Activated T-helper 1 cell treated with Interleukin-2 at 50 U/mL for 16 hours (primary cell): Measurements from ENCODE around the gene SCG2.
"Not testable (repeated sequence)": the region's sequence is repeated elsewhere in the genome, so short reads cannot be mapped to it uniquely, and the experiment has no call there.

ENCODE experiments used
- DNase-seq: peaks from one replicate; pipeline ENCODE4 v3.0.0-alpha.2; 2020; ENCODE audit warnings: low read depth

Gene SCG2

DNA sequence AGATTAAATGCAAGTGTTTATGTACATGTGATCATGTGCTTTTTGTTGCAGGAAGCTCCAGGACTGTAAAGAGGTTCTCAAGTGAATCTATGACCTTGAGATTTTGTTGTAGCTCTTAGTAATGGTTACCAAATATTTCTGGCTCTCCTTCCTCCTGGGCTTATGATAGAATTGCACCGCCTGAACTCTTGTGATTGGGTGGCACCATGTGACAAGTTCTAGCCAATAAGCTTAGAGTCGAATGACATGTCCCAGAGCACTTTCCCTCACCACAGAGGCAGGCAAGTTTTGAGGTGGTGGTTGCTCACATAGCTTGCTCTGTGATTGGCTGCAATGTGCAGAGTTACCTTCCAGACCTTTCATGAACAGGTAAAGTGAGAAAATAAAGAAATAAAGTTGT, 8.9 kb upstream of the SCG2 start:
- no peak for DNase-seq

DNA sequence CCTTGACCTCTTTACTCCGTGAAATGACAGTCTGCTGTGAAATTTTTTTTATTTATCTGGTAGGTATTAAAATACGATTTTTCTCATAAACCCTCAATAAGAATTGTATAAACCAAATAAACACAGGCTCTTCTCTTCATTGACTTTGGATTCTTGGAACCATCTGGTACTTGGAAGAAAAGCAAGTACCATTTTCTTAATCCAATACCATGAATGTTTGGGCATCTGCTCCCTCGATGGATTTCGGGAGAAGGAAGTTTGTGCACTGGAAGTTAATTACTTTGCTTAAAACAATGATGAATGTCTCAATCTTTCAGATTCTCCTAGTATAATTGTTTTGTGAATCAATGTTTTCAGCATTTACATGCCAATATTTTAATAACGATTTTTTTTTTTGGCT, 5.3 kb upstream of the SCG2 start:
- no peak for DNase-seq

DNA sequence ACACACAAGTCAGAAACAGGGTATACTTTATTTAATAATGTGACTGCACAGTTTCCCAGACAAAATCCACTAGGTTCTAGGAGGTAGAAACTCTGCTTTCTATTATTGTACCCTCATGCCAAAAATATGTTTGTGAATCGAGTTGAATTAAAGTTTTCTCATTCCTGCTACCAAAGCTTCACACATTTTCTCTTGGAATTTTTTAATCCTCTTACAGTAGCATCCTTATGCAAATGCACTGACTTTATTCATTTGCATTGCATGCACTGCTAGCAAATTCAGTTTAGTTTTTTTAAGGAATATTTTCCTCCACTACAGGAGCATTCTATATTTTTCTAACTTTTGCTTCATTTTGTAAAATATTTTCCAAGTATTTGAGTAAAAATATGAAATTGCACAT, 4.8 kb upstream of the SCG2 start:
- DNase-seq = no peak

DNA sequence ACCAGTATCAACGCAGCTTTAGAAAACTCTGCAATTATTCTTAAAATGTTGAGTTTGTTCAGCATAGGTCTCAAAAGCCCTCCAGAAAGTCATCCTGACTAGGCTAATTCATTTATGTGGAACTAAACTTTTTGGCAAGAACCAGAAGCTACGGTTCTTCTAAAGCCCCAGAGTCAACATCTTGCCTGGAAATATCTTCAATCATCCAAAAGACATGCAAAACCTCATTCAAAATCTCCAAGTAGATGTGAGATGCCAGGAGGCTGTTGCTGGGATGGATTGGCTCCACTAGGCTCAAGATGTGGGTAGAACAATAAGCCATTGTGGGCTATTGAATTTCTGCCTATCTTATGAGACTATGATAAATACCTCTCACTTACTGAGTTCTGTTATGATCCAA, 2.1 kb upstream of the SCG2 start:
- DNase-seq = no peak

DNA sequence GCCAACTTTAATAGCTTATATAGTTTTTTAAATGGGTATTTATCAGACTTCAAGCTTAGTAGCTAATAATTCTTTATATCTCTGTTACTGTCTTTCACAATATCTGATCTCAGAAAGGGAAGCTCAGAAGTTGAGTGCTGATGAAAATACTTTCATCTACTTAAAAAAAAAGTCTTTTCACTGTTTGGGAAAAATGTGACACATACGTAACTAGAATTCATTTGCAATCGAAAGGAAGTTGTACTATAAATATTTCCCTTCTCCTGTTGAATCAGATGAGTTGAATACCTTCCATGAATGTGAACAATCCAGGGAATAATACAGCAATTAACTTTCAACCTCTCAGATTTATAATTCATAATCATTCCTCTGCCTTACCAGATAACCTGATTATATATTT, 811 bp upstream of the SCG2 start:
- no peak for DNase-seq

DNA sequence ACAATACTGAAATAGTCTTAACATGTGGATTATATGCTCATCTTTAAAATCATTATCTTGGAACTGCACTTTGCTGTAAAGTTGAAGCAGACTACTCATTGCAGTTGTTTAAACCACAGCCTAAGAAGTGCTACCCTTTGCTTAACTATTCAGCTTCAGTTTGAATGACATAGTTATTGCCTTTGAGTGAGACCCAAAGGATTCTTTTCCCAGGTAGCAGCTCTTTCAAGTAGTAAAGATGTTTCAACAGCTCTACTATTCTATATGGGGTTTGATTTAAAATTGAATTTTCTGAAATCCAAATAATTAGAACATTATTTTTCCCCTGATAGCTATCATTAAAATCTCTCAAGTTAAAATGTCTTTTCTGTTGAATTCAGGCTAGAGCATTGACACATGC, 1.1 kb downstream of the SCG2 start:
- no peak for DNase-seq

DNA sequence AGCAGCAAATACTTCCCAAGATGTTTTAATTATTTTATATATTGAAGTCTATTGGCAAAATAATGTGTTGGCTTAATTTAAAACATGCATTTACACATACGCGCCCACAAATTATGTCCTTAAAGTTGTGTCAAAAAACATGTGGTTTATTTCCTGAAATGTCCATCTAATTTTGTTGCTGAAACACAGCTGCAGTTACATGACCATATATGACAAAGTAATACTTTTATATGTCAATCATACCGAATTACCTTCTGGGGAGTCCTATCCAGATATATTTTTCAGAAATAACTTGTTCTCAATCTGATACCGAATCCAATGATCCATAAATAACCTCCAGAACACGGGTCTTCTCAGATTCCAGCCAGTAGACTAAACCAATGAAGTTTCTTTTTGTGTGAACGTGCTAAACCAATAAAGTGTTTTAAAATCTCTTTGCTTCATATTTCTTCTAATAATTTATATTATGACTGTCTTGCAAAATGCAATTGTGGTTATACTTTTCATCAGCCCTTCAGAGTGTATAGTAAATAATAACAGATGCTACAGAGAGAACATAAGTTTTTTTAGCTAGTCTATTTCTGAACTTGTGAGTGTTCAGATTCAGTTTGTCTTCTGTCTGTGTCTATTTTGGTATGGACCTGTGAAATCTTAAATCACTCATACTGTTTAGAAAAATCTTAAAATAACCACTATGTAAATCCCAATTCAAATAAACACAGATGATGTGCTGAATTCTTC, 2.4 kb downstream of the SCG2 start:
- DNase-seq = no peak

DNA sequence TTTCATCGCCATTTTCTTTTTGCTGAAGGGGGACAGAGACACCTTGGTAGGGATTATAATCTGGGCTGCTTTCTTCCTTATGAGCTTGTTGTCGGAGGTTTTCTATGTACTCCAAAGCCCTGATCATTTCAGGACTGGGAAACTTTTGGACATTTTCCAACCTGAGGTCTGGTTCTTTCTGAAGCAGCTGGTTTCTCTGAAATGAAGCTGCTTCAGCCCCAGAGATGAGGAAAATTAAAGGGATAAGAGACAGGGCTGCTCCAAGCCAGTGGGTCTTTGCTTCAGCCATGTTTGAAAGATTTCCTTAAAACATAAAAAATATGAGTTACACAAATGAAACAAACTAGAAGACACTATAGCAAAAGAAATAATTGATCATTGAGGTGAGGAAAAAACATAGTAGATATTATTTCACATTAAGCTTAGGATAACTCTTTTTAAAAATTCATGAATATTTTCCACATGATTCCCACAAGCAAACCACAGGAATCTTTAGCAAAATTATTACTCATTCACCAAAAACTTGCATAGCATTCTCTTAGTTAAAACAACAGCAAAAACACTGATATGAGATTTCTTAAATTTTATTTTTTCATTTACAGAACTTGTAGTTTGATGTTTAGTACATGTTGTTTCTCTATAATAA, 3.0 kb downstream of the SCG2 start:
- no peak for DNase-seq

DNA sequence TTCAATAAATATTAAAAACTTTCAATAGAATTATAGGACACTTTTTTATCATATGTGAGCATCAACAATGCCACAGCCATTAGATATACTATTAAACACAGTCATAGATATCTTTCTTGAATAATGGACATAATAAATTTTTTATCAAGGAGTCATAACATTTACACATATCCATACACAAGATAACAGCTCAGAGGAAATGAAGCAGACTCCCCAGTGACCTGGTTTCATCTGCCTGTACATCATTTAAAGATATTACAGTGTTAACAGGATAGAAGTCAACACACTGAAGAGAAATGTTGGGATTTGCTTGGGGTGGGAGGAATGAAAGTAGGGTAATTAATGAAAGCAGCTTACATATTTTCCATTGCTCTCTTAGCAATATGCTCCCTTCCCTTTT, 5.1 kb downstream of the SCG2 start:
- no peak for DNase-seq

DNA sequence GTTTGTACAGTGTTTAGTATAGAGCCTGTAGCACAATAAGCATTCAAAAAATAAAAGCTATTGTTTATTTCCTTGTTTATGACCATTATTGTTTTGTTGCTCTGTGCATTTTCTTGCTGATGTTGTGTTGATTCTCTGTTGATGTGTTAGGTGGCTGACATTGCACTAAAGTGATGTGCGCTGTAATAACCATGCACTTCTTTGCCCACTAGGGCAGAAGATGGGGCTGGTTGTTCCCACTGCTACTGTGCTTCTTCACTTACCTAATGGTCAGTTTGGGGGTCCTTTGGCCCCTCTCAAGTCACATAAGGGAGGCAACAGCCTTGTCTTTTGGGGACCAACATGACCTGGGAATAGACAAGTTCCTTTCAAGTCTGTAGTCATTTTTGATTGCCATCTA, 6.0 kb downstream of the SCG2 start:
- no peak for DNase-seq

DNA sequence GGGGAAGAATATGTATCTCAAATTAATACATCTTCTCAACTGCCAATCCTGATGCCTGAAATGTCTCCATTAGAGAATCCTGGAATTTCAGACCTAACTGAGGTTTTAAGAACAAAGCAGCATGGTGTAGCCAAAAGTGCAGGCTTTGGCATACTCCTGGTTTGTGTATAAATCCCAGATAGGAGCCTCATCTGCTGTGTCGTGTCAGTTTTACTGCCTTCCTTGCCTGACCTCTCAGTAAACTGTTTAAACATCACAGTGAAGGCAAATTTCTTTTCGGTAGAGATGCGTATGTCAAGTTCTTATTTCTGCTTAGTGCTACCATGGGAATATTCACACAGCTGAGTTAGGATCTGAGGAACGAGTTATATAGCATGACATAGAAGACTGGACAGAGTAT, 7.3 kb downstream of the SCG2 start:
- DNase-seq = no peak

DNA sequence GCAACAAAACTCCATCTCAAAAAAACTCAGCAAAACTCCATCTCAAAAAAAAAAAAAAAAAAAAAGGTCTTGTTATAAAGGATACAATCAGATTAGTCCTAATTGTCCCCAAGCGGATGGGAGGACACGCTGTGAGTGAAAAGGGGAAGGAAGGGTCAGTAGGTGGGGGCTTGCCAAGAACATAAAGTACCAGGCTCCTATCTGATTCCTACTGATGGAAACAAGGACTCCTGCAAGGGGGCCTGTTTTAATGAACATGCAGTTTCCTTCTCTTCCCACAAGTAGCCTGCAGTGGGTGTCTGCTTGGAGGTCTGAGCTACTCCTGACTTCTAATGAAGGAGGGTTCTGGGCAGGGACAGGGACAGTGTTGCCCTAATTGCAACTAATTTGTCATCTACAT, 7.9 kb downstream of the SCG2 start:
- DNase-seq = no peak

DNA sequence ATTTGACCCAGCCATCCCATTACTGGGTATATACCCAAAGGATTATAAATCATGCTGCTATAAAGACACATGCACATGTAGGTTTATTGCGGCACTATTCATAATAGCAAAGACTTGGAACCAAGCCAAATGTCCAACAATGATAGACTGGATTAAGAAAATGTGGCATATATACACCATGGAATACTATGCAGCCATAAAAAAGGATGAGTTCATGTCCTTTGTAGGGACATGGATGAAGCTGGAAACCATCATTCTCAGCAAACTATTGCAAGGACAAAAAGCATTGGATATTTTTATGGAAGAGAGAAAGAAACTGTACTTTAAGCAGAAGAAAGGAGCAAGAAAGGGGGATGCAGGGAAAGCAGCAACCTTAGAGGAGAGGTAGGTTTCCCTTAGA, 9.5 kb downstream of the SCG2 start:
- not testable (repeated sequence) for DNase-seq

DNA sequence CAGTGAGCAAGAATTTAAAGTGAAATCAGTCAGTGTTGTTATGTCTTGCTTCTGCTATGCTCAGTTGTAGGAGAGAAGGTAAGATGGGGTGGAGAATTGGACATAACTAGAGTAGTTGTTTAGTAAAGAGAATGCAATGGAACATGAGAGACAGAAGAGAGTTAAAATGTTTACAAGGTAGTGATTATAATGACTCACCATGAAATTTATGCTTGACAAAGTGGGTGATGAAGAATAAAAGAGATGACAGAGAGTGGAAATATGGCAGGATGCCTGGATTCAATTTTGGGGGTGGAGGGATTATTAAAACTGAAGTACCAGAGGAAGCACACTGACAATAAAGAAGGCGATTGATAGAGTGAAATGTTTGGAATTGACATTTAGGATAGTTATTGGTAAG, 10.6 kb downstream of the SCG2 start:
- DNase-seq = no peak

DNA sequence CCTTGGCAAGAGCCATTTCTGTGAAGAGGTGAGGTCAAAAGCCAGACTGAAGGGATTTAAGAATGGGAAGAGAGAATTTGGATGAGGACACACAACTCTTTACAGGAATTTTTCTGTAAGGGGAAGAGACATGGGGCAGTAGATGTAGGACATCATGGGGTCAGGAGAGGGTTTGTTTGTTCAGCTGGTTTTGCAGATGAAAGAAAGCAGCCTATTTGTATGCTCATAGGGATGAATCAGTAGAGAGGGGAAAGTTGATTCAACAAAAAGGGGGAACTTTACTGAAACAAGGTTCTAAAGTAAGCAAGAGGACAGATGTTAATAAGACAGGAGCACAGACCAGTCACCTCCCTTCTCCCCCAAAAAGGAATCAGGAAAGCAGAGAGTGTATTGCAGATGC, 11.2 kb downstream of the SCG2 start:
- DNase-seq = no peak

DNA sequence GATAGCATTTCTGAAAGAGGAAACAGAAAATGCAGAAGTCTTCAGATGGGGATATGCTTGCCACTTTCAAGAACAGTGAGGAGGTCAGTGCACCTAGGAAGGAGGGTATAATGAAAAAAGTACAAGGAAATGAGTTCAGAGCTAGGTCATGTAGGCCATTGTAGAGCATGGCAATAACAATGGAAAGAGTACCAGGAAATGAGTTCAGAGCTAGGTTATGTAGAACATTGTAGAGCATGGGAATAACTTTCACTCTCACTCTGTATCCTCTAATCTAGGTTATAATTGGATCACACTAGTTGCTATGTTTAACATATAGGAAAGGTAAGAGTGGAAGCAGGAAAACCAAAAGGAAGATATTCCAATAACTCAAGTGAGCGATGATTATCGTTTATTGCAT, 12.3 kb downstream of the SCG2 start:
- DNase-seq = no peak

DNA sequence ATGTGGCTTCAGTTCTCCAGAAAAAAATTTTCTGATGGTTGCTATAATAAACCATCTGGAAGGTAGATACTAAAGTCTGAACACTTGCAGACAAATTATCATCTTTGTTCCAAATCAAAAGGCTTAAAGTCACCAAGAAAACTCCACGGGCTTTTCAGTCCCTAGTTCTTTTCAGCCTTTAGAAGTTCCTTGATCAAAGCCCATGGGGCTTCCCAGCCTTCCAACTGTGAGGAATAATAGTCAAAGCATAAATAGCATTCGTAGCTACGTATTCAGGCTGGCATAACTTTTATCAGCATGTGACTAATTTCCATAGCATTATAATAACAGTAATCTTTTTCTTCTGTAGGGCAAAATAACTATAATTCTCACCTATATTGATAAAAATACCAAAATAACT, 13.9 kb downstream of the SCG2 start:
- no peak for DNase-seq

DNA sequence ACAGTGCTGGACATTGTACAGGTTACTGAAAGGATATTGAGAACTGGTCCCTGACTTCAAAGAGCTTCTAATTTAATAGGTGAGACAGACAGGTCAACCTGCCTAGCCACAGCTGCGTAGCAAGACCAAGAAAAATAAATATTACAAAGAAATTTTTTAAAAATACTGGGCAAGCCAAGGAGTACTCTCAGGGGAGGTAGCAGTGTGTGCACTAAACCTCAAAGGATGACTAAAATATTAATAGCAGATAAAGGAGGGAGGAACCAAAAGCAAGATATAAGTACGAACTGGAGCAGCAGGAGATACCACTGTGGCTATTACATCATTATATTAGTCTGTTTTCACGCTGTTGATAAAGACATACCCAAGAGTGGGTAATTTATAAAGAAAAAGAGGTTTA, 14.9 kb downstream of the SCG2 start:
- DNase-seq = no peak

DNA sequence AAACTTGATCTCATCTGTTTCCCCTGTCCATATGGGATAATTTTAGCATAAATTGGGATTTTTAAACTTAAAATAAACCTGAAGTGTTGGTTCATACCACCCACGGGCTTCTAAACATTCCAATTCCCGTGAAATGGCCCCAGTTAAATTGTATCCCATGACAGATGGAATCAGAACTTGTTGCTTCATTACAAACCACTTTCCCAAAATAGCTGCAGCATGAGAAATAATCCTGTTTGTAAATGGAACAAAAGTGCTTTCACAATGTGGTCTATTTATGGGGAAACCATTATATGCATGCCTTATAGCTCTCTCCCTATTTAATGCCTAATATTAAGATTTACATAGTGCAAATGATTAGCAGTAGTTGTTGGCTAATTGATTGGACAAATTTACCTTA, 15.9 kb downstream of the SCG2 start:
- no peak for DNase-seq

DNA sequence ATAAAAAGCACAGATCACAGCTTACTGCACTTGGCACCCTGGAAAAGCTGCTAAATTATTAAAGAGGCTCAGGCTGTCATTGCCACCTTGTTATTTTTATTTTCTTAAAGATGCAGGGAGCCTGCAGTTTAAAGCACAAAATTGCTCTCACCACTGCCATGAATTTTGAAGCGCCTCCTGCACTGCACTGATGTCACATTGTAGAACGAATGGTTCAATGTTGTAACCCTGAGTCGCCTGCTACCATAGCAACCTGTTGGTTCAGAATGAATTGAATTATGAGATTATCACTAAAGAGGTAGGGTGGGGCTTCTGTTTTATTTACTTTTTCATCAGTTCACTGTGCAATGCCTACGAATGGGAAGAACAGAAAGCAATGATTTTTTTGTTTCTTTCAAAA, 16.5 kb downstream of the SCG2 start:
- no peak for DNase-seq

DNA sequence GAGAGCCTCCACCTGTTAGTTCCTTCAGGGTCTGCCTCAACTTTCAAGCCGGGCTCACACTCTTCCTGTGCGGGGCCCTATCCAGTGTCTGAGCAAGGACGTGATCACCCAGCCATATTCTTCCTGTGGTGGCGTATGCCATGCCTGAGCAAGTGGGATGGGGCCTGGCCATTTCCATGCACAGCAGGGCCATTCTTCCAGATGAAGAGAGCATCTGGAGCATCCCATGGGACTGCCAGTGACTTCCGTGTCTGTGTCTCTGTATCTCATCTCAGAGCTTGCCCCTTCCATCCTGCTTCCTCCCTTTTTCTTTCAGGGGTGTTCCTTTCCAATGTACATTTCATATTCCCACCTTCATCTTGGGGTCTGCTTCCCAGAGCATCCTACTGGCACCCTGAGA, 20.2 kb downstream of the SCG2 start:
- DNase-seq = no peak

DNA sequence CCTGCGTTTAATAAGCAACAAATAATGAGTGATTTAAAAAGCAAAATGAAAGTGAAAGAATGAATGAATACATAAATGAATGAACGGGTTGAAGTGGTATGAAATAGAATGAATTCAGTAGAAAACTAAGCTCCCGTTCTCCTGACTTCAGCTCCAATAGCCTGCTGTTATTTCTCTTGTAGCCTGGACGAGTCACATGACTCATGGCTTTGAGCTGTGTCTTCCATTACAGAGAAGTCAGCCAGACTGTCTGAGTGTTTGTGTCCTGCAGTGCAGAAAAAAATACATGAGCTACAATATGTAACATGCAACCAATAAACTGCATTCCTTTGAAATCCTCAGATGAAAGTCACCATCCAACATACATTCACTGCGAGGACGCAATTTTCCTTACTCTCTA, 21.2 kb downstream of the SCG2 start:
- no peak for DNase-seq

DNA sequence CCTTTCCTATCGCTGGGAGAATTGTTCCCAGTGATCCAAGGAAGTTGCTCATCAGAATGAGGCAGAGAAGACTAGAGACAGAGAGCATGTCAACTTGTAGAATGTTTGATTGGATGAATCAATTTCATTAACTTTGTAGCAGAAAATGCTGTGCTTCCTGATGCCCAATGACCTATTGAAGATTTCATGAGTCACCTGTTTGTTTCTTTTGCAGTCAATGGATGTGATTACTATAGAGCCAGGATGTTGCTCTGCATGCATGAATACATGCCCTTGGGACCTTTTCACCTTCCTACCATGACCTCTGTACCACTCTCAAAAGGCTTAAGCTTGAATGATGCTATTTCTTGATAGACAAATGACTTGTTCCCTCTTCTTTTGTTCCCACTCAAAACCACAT, 23.3 kb downstream of the SCG2 start:
- DNase-seq = no peak

DNA sequence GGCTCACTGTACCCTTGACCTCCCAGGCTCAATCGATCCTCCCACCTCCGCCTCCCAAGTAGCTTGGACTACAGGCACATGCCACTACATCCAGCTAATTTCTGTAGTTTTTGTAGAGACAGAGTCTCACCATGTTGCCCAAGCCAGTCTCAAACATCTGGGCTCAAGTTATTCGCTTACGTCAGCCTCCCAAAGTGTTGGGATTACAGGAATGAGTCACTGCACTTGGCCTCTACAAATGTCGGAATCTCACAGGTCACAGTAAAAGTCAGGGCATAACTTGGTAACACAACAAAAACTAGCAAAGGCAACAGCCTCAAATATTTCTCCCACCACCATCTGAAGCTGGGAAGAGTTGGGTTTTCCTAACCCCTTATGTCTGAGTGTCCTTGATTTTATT, 25.3 kb downstream of the SCG2 start:
- no peak for DNase-seq
